Neural cell (in vitro differentiated cells): ENCODE results near the gene RBPJL.

Experiments used
- CTCF ChIP-seq: fragments of 450-650 bp; IDR thresholded peaks from 2 replicates; pipeline ENCODE4 v1.5.1; 2014; ENCODE audit warnings: antibody characterized with exemption, mild to moderate bottlenecking, moderate library complexity; ENCODE audit not compliant: poor library complexity, severe bottlenecking
- EP300 ChIP-seq: fragments of 450-650 bp; conservative IDR thresholded peaks from 2 replicates; pipeline ENCODE4 v1.6.1; 2014; ENCODE audit warnings: antibody characterized with exemption, mild to moderate bottlenecking, moderate library complexity; ENCODE audit not compliant: poor library complexity, severe bottlenecking
- EZH2 ChIP-seq: fragments of 200-600, 300-800 bp; shearing (Covaris generic), sonication (generic); IDR thresholded peaks from 2 replicates; pipeline ENCODE4 v1.6.1; 2014; ENCODE audit warnings: antibody characterized with exemption, low read length, borderline replicate concordance, mild to moderate bottlenecking; ENCODE audit not compliant: insufficient read depth, poor library complexity, severe bottlenecking
- MXI1 ChIP-seq: fragments of 450-650 bp; conservative IDR thresholded peaks from 2 replicates; pipeline ENCODE4 v1.6.1; 2014; ENCODE audit warnings: antibody characterized with exemption, mild to moderate bottlenecking; ENCODE audit not compliant: poor library complexity, severe bottlenecking
- RAD21 ChIP-seq: fragments of 450-650 bp; conservative IDR thresholded peaks from 2 replicates; pipeline ENCODE4 v1.6.1; 2014; ENCODE audit warnings: antibody characterized with exemption, mild to moderate bottlenecking, moderate library complexity
- SMC3 ChIP-seq: fragments of 450-650 bp; conservative IDR thresholded peaks from 2 replicates; pipeline ENCODE4 v1.6.1; 2014; ENCODE audit warnings: antibody characterized with exemption, mild to moderate bottlenecking, moderate library complexity; ENCODE audit not compliant: poor library complexity

- TF ChIP-seq EZH2: no peak
- TF ChIP-seq CTCF: no peak
- no peak for TF ChIP-seq RAD21
- TF ChIP-seq MXI1: no peak
- no peak for TF ChIP-seq EP300
- TF ChIP-seq SMC3: no peak
Measured at GRCh38 chr20:45366192-45366591, 59.6 kb downstream of the RBPJL start.
